WTC11 (cell line): ENCODE results near the gene MTA1. TPM values are rescaled to one million over a fixed set of nuclear protein-coding genes. Genes with fewer than 3 reads are reported as not detected.

Experiments
- AFF4 ChIP-seq: sonication (generic); formaldehyde crosslinking; IDR thresholded peaks from 2 replicates; pipeline ENCODE4 v1.8.1; 2023; ENCODE audit warnings: mild to moderate bottlenecking, missing genetic modification reagents, borderline replicate concordance
- CREM ChIP-seq: sonication (generic); formaldehyde crosslinking; IDR thresholded peaks from 2 replicates; pipeline ENCODE4 v1.8.1; 2022; ENCODE audit warnings: mild to moderate bottlenecking, missing genetic modification reagents, moderate library complexity
- EMX1 ChIP-seq: fragments of 250-450 bp; sonication (Bioruptor Pico); IDR thresholded peaks from 2 replicates; pipeline ENCODE4 v1.8.0; 2021; ENCODE audit warnings: mild to moderate bottlenecking
- ETV6 ChIP-seq: sonication (generic); formaldehyde crosslinking; IDR thresholded peaks from 2 replicates; pipeline ENCODE4 v1.8.1; 2022; ENCODE audit warnings: mild to moderate bottlenecking, missing genetic modification reagents
- FOXP1 ChIP-seq: sonication (generic); formaldehyde crosslinking; IDR thresholded peaks from 2 replicates; pipeline ENCODE4 v1.8.0; 2022; ENCODE audit warnings: missing genetic modification reagents, mild to moderate bottlenecking, moderate library complexity, borderline replicate concordance
- FOXP4 ChIP-seq: sonication (generic); formaldehyde crosslinking; IDR thresholded peaks from 2 replicates; pipeline ENCODE4 v1.8.0; 2022; ENCODE audit warnings: mild to moderate bottlenecking, missing genetic modification reagents
- GABPB1 ChIP-seq: sonication (generic); formaldehyde crosslinking; IDR thresholded peaks from 2 replicates; pipeline ENCODE4 v1.8.1; 2023; ENCODE audit warnings: mild to moderate bottlenecking, missing genetic modification reagents
- IRF2 ChIP-seq: sonication (generic); formaldehyde crosslinking; IDR thresholded peaks from 2 replicates; pipeline ENCODE4 v1.8.0; 2022; ENCODE audit warnings: low read depth, missing genetic modification reagents, borderline replicate concordance
- JUN ChIP-seq: sonication (generic); formaldehyde crosslinking; IDR thresholded peaks from 2 replicates; pipeline ENCODE4 v1.8.0; 2023; ENCODE audit warnings: mild to moderate bottlenecking, missing genetic modification reagents
- KAT7 ChIP-seq: sonication (generic); formaldehyde crosslinking; IDR thresholded peaks from 2 replicates; pipeline ENCODE4 v1.8.1; 2023; ENCODE audit warnings: missing genetic modification reagents, mild to moderate bottlenecking, borderline replicate concordance
- NFE2L1 ChIP-seq: sonication (generic); formaldehyde crosslinking; IDR thresholded peaks from 2 replicates; pipeline ENCODE4 v1.8.1; 2023; ENCODE audit warnings: missing genetic modification reagents
- NFYB ChIP-seq: sonication (generic); formaldehyde crosslinking; conservative IDR thresholded peaks from 2 replicates; pipeline ENCODE4 v1.8.0; 2022; ENCODE audit warnings: low read depth, missing genetic modification reagents
- PRRX2 ChIP-seq: fragments of 250-450 bp; sonication (Bioruptor Pico); IDR thresholded peaks from 2 replicates; pipeline ENCODE4 v1.8.0; 2021; ENCODE audit warnings: mild to moderate bottlenecking
- SMAD3 ChIP-seq: sonication (generic); formaldehyde crosslinking; IDR thresholded peaks from 2 replicates; pipeline ENCODE4 v1.8.0; 2022; ENCODE audit warnings: missing genetic modification reagents, mild to moderate bottlenecking, borderline replicate concordance
- SP1 ChIP-seq: sonication (generic); formaldehyde crosslinking; conservative IDR thresholded peaks from 2 replicates; pipeline ENCODE4 v1.8.1; 2022; ENCODE audit warnings: missing genetic modification reagents
- TCF7 ChIP-seq: sonication (generic); formaldehyde crosslinking; IDR thresholded peaks from 2 replicates; pipeline ENCODE4 v1.8.0; 2022; ENCODE audit warnings: mild to moderate bottlenecking, low read depth, missing genetic modification reagents, moderate library complexity
- TEAD1 ChIP-seq: sonication (generic); formaldehyde crosslinking; IDR thresholded peaks from 2 replicates; pipeline ENCODE4 v1.8.0; 2022; ENCODE audit warnings: mild to moderate bottlenecking, missing genetic modification reagents
- USF1 ChIP-seq: sonication (generic); formaldehyde crosslinking; IDR thresholded peaks from 2 replicates; pipeline ENCODE4 v1.8.0; 2022; ENCODE audit warnings: mild to moderate bottlenecking, missing genetic modification reagents
- ZNF138 ChIP-seq: sonication (generic); formaldehyde crosslinking; conservative IDR thresholded peaks from 2 replicates; pipeline ENCODE4 v1.8.1; 2022; ENCODE audit warnings: mild to moderate bottlenecking, moderate library complexity, missing genetic modification reagents
- ZNF219 ChIP-seq: sonication (generic); formaldehyde crosslinking; IDR thresholded peaks from 2 replicates; pipeline ENCODE4 v1.8.0; 2023; ENCODE audit warnings: missing genetic modification reagents, mild to moderate bottlenecking, borderline replicate concordance
- ZNF263 ChIP-seq: sonication (generic); formaldehyde crosslinking; IDR thresholded peaks from 2 replicates; pipeline ENCODE4 v1.8.1; 2022; ENCODE audit warnings: low read depth, mild to moderate bottlenecking, moderate library complexity, missing genetic modification reagents
- ZNF532 ChIP-seq: fragments of 250-450 bp; sonication (Bioruptor Pico); IDR thresholded peaks from 2 replicates; pipeline ENCODE4 v1.9.0; 2021; ENCODE audit warnings: mild to moderate bottlenecking, borderline replicate concordance
- ZNF671 ChIP-seq: fragments of 250-450 bp; sonication (Bioruptor Pico); IDR thresholded peaks from 2 replicates; pipeline ENCODE4 v1.8.0; 2021; ENCODE audit warnings: mild to moderate bottlenecking
- total RNA-seq: library from RNA; stranded (reverse); gene quantifications from 3 replicates; pipeline ENCODE4 v1.2.3, GENCODE V29; 2021
- TF ChIP-seq, protein P1 (sequence below): fragments of 250-450 bp; sonication (Bioruptor Pico); conservative IDR thresholded peaks from 2 replicates; pipeline ENCODE4 v1.9.0; 2021; ENCODE audit warnings: mild to moderate bottlenecking

The MTA1 gene
- total RNA-seq, 1 experiment from 2014 or later, result 279 TPM

DNA sequence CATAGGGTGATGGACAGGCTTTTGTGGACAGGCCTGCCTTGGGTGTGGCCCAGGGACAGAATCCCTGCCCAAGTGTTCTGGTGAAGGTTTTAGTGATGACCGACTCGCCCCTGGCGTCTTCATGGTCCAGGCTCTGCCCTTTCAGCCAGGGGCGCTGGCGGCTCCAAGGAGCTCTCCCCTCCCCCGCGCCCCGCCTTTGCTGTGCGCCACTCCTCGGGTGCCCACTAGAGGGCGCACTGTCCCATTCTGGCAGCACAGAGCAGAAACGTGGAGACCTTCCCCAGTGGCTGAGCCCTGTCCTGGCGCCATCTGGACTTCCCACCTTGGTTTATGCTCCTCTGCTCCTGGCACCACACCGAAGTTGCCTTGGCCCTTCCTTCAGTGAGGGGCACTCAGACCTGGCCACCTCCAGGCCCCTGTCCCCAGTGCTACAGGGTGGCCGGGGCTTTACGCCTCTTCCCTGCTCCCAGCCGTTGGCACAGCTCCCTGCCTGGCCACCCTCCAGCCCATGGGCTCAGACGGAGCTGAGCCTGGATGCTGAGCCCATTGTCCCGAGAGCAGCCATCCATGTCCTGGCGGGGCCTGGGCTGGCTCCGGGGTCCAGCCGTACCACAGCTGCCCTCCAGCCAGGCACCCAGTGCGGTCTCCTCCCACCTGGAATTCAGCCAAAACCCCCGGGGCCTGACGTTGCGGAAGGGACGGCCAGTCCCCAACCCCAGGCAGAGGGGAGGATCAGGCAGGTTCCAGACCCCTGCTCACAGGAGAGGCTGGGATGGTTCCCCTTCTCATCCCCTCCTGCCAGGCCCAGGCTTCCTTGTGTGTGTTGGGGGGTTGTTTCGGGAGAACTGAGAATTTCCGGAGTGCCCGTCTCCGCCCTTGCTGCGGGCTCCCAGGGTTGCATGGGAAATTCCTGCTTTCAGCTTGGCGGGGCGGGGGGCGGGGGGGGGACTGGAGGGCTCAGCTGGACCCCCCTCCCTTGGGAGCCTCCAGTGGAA, 61.5 kb downstream of the MTA1 start (continued):
- no peak for TF ChIP-seq USF1 (CRISPR knock-in tag)
- TF ChIP-seq GABPB1 (CRISPR knock-in tag), result peak; percentile 41; the same call in 1 of the 2 replicates
- no peak for TF ChIP-seq FOXP4 (CRISPR knock-in tag)
- peak; percentile 73; the same call in 1 of the 2 replicates for TF ChIP-seq FOXP1 (CRISPR knock-in tag)
- peak; percentile 48; the same call in 1 of the 2 replicates for TF ChIP-seq SP1 (CRISPR knock-in tag)
- TF ChIP-seq ETV6, result peak; percentile 64; the same call in 1 of the 2 replicates
- TF ChIP-seq, protein P1, sequence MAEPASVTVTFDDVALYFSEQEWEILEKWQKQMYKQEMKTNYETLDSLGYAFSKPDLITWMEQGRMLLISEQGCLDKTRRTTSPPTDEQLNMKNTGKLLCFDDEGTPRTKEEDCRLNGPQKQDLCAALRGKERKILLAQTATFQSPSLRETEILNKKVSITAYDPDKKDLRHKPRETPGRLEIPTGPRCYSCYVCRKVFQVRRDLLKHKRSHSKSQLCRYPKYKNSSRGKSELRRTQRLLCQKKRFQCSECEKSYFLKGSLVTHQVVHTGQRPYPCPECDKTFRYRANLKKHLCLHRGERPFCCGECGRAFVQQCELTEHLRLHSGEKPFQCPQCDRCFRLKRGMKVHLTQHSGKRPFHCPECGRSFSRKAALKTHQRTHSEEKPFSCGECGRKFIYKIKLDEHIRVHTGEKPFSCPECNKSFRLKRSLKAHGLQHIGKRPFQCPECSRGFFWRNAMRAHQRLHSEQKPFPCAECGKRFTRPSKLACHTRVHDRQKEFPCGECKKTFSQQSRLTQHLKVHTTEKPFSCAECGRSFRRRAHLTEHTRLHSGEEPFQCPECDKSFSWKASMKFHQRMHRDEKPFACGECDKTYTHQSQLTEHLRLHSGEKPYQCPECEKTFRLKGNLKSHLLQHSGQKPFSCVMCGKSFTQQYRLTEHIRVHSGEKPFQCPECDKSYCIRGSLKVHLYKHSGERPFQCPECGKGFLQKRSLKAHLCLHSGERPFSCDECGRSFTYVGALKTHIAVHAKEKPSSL (CRISPR knock-in tag), result no peak
- no peak for TF ChIP-seq KAT7 (CRISPR knock-in tag)
- no peak for TF ChIP-seq EMX1 (CRISPR knock-in tag)
- no peak for TF ChIP-seq IRF2
- TF ChIP-seq CREM (CRISPR knock-in tag), result 0 out of 2 replicates have a peak, but pooled peaks have one; percentile 16
- 0 out of 2 replicates have a peak, but pooled peaks have one; percentile 58 for TF ChIP-seq TEAD1 (CRISPR knock-in tag)
- TF ChIP-seq TCF7 (CRISPR knock-in tag), result no peak
- no peak for TF ChIP-seq ZNF532 (CRISPR knock-in tag)
- no peak for TF ChIP-seq ZNF263 (CRISPR knock-in tag)
- no peak for TF ChIP-seq AFF4
- TF ChIP-seq NFE2L1 (CRISPR knock-in tag), result no peak
- TF ChIP-seq PRRX2, result no peak
- no peak for TF ChIP-seq NFYB (CRISPR knock-in tag)
- no peak for TF ChIP-seq ZNF138 (CRISPR knock-in tag)
- no peak for TF ChIP-seq ZNF671 (CRISPR knock-in tag)
- no peak for TF ChIP-seq SMAD3
- TF ChIP-seq JUN, result no peak
- 0 out of 2 replicates have a peak, but pooled peaks have one; percentile 19 for TF ChIP-seq ZNF219 (CRISPR knock-in tag)
